GM23338 (cell line): ENCODE data around the gene RCBTB2. TPM values are rescaled to one million over a fixed set of nuclear protein-coding genes. Genes with fewer than 3 reads are reported as not detected.

Experiments used
- ATAC-seq: fragments of 200-7000 bp; cut with Tn5 transposase; 3 replicates; pipeline ENCODE4 v1.9.1; 2020
- DNase-seq: peaks from one replicate; pipeline ENCODE4 v3.0.0-alpha.2; 2015; ENCODE audit warnings: low spot score
- H2AFZ ChIP-seq: fragments of 200-600 bp; sonication (generic); 2 replicates; pipeline ENCODE4 v1.8.0; 2016; ENCODE audit warnings: antibody characterized with exemption, mild to moderate bottlenecking, moderate library complexity
- H3F3A ChIP-seq: fragments of 200-600 bp; sonication (generic); replicated peaks from 2 replicates; pipeline ENCODE4 v1.8.0; 2017; ENCODE audit warnings: antibody characterized with exemption, mixed run types, low read depth
- H3K27ac ChIP-seq: fragments of 200-600 bp; sonication (generic); 2 replicates; pipeline ENCODE4 v1.6.1; 2016; ENCODE audit warnings: low read depth
- H3K27me3 ChIP-seq: fragments of 200-600 bp; sonication (generic); 2 replicates; pipeline ENCODE4 v1.8.0; 2016; ENCODE audit warnings: mild to moderate bottlenecking, mixed run types, moderate library complexity; ENCODE audit not compliant: insufficient read depth
- H3K36me3 ChIP-seq: fragments of 200-600 bp; sonication (generic); 2 replicates; pipeline ENCODE4 v1.8.0; 2016; ENCODE audit warnings: mild to moderate bottlenecking; ENCODE audit not compliant: insufficient read depth
- H3K4me1 ChIP-seq: fragments of 200-600 bp; sonication (generic); 2 replicates; pipeline ENCODE4 v1.8.0; 2016; ENCODE audit warnings: mild to moderate bottlenecking, moderate library complexity; ENCODE audit not compliant: insufficient read depth
- H3K4me2 ChIP-seq: fragments of 200-600 bp; sonication (generic); 2 replicates; pipeline ENCODE4 v1.7.1; 2017; ENCODE audit warnings: mixed run types
- H3K4me3 ChIP-seq: fragments of 200-600 bp; sonication (generic); 2 replicates; pipeline ENCODE4 v1.6.1; 2016; ENCODE audit warnings: mixed run types
- H3K79me2 ChIP-seq: fragments of 200-600 bp; sonication (generic); replicated peaks from 2 replicates; pipeline ENCODE4 v1.8.0; 2017; ENCODE audit warnings: mild to moderate bottlenecking; ENCODE audit not compliant: insufficient read depth
- H3K9me2 ChIP-seq: fragments of 200-600 bp; sonication (generic); 2 replicates; pipeline ENCODE4 v1.8.0; 2017; ENCODE audit not compliant: insufficient read depth
- H4K20me1 ChIP-seq: fragments of 200-600 bp; sonication (generic); replicated peaks from 2 replicates; pipeline ENCODE4 v1.8.0; 2017; ENCODE audit warnings: mild to moderate bottlenecking; ENCODE audit not compliant: insufficient read depth
- H3K27ac Mint-ChIP-seq: 2 replicates; pipeline ENCODE4 v1.8.0; 2020; ENCODE audit warnings: inconsistent platforms, mild to moderate bottlenecking, moderate library complexity, mixed read lengths
- H3K27me3 Mint-ChIP-seq: 3 replicates; pipeline ENCODE4 v1.8.0; 2022; ENCODE audit warnings: low read depth, mild to moderate bottlenecking, moderate library complexity, mixed read lengths, inconsistent platforms; ENCODE audit not compliant: insufficient read depth, poor library complexity
- H3K36me3 Mint-ChIP-seq: 3 replicates; pipeline ENCODE4 v1.8.0; 2021; ENCODE audit warnings: low read depth, mild to moderate bottlenecking, inconsistent platforms, moderate library complexity, mixed read lengths
- H3K4me1 Mint-ChIP-seq: 3 replicates; pipeline ENCODE4 v1.8.0; 2020; ENCODE audit warnings: mild to moderate bottlenecking, inconsistent platforms, mixed read lengths
- H3K4me3 Mint-ChIP-seq: 3 replicates; pipeline ENCODE4 v1.8.0; 2021; ENCODE audit warnings: moderate library complexity, mild to moderate bottlenecking, inconsistent platforms, mixed read lengths
- H3K9me3 Mint-ChIP-seq: 3 replicates; pipeline ENCODE4 v1.8.0; 2020; ENCODE audit warnings: moderate library complexity, mild to moderate bottlenecking, inconsistent platforms, mixed read lengths
- CREB1 ChIP-seq: fragments of 250-450 bp; sonication (Bioruptor Pico); IDR thresholded peaks from 2 replicates; pipeline ENCODE4 v1.5.0; 2020; ENCODE audit warnings: low read depth, mild to moderate bottlenecking, moderate library complexity
- polyA plus RNA-seq: library from polyadenylated mRNA; unstranded; fragments of >200 nt; fragmentation: Nextera tagmentation; extraction: Ambion mirVana; gene quantifications from 2 replicates; pipeline ENCODE4 v1.2.1, GENCODE V29; 2016
- total RNA-seq: library from RNA; depleted of rRNA; stranded (reverse); fragments of >200 nt; shearing (Covaris generic); gene quantifications from 2 replicates; pipeline ENCODE4 v1.2.3, GENCODE V29; 2014
- TF ChIP-seq, protein P1 (sequence below): fragments of 250-450 bp; sonication (Bioruptor Pico); IDR thresholded peaks from 2 replicates; pipeline ENCODE4 v1.5.0; 2020; ENCODE audit warnings: mild to moderate bottlenecking, moderate library complexity
- TF ChIP-seq, protein P2 (sequence below), 2 experiments: fragments of 200-600 bp in 1 of 2; sonication (generic) in 1 of 2; conservative IDR thresholded peaks; 2 replicates each; pipeline versions ENCODE4 v1.5.1 to v1.6.1; 2016 to 2017; ENCODE audit warnings: antibody characterized with exemption in 2 of 2, low read depth in 2 of 2, mild to moderate bottlenecking in 2 of 2, moderate library complexity in 1 of 2
- TF ChIP-seq, protein P3 (sequence below): IDR thresholded peaks from 2 replicates; pipeline ENCODE4 v1.6.1; 2016; ENCODE audit warnings: antibody characterized with exemption

Gene RCBTB2
- total and polyA plus RNA-seq, 2 experiments from 2014 or later: 8.1 to 20.8 TPM

DNA sequence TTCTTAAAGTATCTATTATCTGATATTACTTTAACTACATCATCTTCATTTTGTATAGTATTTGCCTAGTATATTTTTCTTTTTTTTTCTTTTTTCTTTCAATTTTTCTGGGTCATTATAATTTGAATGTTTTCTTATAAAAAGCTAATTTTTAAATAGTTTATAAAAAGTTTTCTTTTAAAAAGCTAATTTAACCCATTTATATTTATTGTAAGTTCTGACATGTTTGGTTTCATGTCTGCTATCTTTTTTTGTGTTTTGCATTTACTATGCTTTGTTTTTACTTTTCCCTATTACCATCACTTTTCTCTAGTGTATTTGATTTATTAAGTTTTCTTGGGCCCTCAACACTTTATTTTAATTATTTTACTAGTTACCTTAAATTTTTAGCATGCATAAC lies 22.6 kb upstream of the RCBTB2 start (continued):
- TF ChIP-seq, protein P1, sequence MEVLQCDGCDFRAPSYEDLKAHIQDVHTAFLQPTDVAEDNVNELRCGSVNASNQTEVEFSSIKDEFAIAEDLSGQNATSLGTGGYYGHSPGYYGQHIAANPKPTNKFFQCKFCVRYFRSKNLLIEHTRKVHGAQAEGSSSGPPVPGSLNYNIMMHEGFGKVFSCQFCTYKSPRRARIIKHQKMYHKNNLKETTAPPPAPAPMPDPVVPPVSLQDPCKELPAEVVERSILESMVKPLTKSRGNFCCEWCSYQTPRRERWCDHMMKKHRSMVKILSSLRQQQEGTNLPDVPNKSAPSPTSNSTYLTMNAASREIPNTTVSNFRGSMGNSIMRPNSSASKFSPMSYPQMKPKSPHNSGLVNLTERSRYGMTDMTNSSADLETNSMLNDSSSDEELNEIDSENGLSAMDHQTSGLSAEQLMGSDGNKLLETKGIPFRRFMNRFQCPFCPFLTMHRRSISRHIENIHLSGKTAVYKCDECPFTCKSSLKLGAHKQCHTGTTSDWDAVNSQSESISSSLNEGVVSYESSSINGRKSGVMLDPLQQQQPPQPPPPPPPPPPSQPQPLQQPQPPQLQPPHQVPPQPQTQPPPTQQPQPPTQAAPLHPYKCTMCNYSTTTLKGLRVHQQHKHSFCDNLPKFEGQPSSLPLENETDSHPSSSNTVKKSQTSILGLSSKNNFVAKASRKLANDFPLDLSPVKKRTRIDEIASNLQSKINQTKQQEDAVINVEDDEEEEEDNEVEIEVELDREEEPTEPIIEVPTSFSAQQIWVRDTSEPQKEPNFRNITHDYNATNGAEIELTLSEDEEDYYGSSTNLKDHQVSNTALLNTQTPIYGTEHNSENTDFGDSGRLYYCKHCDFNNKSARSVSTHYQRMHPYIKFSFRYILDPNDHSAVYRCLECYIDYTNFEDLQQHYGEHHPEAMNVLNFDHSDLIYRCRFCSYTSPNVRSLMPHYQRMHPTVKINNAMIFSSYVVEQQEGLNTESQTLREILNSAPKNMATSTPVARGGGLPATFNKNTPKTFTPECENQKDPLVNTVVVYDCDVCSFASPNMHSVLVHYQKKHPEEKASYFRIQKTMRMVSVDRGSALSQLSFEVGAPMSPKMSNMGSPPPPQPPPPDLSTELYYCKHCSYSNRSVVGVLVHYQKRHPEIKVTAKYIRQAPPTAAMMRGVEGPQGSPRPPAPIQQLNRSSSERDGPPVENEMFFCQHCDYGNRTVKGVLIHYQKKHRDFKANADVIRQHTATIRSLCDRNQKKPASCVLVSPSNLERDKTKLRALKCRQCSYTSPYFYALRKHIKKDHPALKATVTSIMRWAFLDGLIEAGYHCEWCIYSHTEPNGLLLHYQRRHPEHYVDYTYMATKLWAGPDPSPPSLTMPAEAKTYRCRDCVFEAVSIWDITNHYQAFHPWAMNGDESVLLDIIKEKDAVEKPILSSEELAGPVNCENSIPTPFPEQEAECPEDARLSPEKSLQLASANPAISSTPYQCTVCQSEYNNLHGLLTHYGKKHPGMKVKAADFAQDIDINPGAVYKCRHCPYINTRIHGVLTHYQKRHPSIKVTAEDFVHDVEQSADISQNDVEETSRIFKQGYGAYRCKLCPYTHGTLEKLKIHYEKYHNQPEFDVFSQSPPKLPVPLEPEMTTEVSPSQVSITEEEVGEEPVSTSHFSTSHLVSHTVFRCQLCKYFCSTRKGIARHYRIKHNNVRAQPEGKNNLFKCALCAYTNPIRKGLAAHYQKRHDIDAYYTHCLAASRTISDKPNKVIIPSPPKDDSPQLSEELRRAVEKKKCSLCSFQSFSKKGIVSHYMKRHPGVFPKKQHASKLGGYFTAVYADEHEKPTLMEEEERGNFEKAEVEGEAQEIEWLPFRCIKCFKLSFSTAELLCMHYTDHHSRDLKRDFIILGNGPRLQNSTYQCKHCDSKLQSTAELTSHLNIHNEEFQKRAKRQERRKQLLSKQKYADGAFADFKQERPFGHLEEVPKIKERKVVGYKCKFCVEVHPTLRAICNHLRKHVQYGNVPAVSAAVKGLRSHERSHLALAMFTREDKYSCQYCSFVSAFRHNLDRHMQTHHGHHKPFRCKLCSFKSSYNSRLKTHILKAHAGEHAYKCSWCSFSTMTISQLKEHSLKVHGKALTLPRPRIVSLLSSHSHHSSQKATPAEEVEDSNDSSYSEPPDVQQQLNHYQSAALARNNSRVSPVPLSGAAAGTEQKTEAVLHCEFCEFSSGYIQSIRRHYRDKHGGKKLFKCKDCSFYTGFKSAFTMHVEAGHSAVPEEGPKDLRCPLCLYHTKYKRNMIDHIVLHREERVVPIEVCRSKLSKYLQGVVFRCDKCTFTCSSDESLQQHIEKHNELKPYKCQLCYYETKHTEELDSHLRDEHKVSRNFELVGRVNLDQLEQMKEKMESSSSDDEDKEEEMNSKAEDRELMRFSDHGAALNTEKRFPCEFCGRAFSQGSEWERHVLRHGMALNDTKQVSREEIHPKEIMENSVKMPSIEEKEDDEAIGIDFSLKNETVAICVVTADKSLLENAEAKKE: no peak

DNA sequence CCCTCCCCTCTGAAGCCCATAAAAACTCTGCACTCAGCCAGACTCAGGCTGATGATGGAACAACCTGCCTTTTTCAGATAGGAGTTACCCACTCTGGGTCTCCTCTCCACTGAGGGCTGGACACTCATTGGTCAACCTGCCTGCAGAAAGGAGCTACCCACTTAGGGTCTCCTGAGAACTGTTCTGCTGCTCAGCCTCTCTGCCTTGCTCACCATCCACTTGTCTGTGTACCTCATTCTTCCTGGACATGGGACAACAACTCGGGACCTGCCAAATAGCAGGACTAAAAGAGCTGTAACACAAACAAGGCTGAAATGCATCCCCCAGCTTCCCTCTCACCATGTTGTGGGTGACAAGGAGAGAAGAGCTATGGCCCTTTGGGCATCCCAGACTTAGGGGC lies 18.4 kb upstream of the RCBTB2 start:
- H3K79me2 ChIP-seq: no peaks in the 10 kb centered on the region
- no peaks in the 10 kb centered on the region for H3K4me1 ChIP-seq
- H2AFZ ChIP-seq: no peak overlapping the region
- no peak overlapping the region for H3K27ac ChIP-seq
- Mint-ChIP-seq H3K4me3 (no peak overlapping the region), H3K9me3 (peaks cover 58% of the 10 kb centered on the region), H3K4me1 (no peaks in the 10 kb centered on the region), H3K36me3 (peaks cover 27% of the 10 kb centered on the region), H3K27me3 (peaks cover 2% of the 10 kb centered on the region), H3K27ac (no peak overlapping the region)
- H3K4me3 ChIP-seq: no peak overlapping the region
- H3K36me3 ChIP-seq: peaks cover 2% of the 10 kb centered on the region; the same call in 1 of the 2 replicates
- peak; percentile 15 for DNase-seq
- no peaks in the 10 kb centered on the region for H3F3A ChIP-seq
- TF ChIP-seq, protein P2, sequence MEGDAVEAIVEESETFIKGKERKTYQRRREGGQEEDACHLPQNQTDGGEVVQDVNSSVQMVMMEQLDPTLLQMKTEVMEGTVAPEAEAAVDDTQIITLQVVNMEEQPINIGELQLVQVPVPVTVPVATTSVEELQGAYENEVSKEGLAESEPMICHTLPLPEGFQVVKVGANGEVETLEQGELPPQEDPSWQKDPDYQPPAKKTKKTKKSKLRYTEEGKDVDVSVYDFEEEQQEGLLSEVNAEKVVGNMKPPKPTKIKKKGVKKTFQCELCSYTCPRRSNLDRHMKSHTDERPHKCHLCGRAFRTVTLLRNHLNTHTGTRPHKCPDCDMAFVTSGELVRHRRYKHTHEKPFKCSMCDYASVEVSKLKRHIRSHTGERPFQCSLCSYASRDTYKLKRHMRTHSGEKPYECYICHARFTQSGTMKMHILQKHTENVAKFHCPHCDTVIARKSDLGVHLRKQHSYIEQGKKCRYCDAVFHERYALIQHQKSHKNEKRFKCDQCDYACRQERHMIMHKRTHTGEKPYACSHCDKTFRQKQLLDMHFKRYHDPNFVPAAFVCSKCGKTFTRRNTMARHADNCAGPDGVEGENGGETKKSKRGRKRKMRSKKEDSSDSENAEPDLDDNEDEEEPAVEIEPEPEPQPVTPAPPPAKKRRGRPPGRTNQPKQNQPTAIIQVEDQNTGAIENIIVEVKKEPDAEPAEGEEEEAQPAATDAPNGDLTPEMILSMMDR (conservative IDR thresholded peaks at IDR 0.05; ENCODE audit: low read depth in 2 of 2): no peak
- TF ChIP-seq, protein P3, sequence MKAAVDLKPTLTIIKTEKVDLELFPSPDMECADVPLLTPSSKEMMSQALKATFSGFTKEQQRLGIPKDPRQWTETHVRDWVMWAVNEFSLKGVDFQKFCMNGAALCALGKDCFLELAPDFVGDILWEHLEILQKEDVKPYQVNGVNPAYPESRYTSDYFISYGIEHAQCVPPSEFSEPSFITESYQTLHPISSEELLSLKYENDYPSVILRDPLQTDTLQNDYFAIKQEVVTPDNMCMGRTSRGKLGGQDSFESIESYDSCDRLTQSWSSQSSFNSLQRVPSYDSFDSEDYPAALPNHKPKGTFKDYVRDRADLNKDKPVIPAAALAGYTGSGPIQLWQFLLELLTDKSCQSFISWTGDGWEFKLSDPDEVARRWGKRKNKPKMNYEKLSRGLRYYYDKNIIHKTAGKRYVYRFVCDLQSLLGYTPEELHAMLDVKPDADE: no peak
- no peak for TF ChIP-seq CREB1 (CRISPR knock-in tag)
- ATAC-seq: no peak
- H4K20me1 ChIP-seq: no peaks in the 10 kb centered on the region
- 0 out of 2 replicates have a peak, but pooled peaks cover 3% of the 10 kb centered on the region for H3K9me2 ChIP-seq
- H3K4me2 ChIP-seq: no peak overlapping the region
- no peaks in the 10 kb centered on the region for H3K27me3 ChIP-seq
